H1 (cell line): Measurements from ENCODE around the gene SERINC1. TPM values are rescaled to one million over a fixed set of nuclear protein-coding genes. Genes with fewer than 3 reads are reported as not detected.

ENCODE experiments used
- CTCF ChIA-PET: fragments of 300-600 bp; sonication (Branson Sonifier 250); formaldehyde crosslinking; loops from one replicate; lab custom pipeline; 2021; ENCODE audit not compliant: partially characterized antibody; lab: Charles Lee
- POLR2A ChIA-PET: fragments of 300-600 bp; sonication (Branson Sonifier 250); formaldehyde crosslinking; loops from one replicate; lab custom pipeline; 2021; ENCODE audit warnings: inconsistent platforms; ENCODE audit not compliant: partially characterized antibody; lab: Charles Lee
- DNase-seq, 2 experiments: peaks; one replicate each; pipeline versions ENCODE4 v3.0.0 to v3.0.0-alpha.2; 2010 to 2022; ENCODE audit warnings: low spot score in 2 of 2, low read depth in 1 of 2, mixed read lengths in 1 of 2
- FAIRE-seq: peaks from 2 replicates; lab custom pipeline; 2011; peaks lifted over from hg19 to GRCh38; lab: Jason Lieb, UNC
- H2AFZ ChIP-seq: 2 replicates; pipeline ENCODE4 v1.8.1; 2012; ENCODE audit warnings: low read length, inconsistent platforms
- H2AK5ac ChIP-seq: 2 replicates; pipeline ENCODE4 v1.6.1; 2013; ENCODE audit warnings: low read depth, low read length
- H2BK120ac ChIP-seq: replicated peaks from 2 replicates; pipeline ENCODE3; 2013; ENCODE audit warnings: low read depth, low read length, inconsistent platforms
- H2BK12ac ChIP-seq: 2 replicates; pipeline ENCODE4 v1.6.1; 2013; ENCODE audit warnings: low read depth, low read length
- H2BK15ac ChIP-seq: 2 replicates; pipeline ENCODE4 v1.6.1; 2013; ENCODE audit warnings: low read length
- H2BK20ac ChIP-seq: 2 replicates; pipeline ENCODE4 v1.6.1; 2013; ENCODE audit warnings: low read length
- H2BK5ac ChIP-seq: 2 replicates; pipeline ENCODE4 v1.6.1; 2013; ENCODE audit warnings: low read depth, low read length
- H3K14ac ChIP-seq: 2 replicates; pipeline ENCODE4 v1.6.1; 2013; ENCODE audit warnings: inconsistent platforms; ENCODE audit not compliant: insufficient read length
- H3K18ac ChIP-seq: 2 replicates; pipeline ENCODE4 v1.6.1; 2013; ENCODE audit warnings: low read length; ENCODE audit errors: extremely low read depth
- H3K23ac ChIP-seq: 2 replicates; pipeline ENCODE4 v1.6.1; 2013; ENCODE audit warnings: inconsistent platforms; ENCODE audit not compliant: insufficient read length
- H3K23me2 ChIP-seq: 2 replicates; pipeline ENCODE4 v1.6.1; 2013; ENCODE audit warnings: low read depth, low read length
- H3K27ac ChIP-seq: 2 replicates; pipeline ENCODE4 v1.6.1; 2011; ENCODE audit warnings: low read depth, low read length, inconsistent platforms
- H3K27me3 ChIP-seq, 4 experiments: replicated peaks in 1 of 4; 1 replicate in 1 of 4; 2 replicates in 3 of 4; pipeline versions ENCODE4 v1.6.1 to v1.8.1; 2011 to 2013; ENCODE audit warnings: low read length in 3 of 4, mild to moderate bottlenecking in 3 of 4, inconsistent platforms in 2 of 4, mixed read lengths in 2 of 4, moderate library complexity in 1 of 4; ENCODE audit not compliant: control insufficient read depth in 3 of 4, insufficient read depth in 3 of 4; ENCODE audit errors: extremely low read depth in 1 of 4
- H3K36me3 ChIP-seq, 4 experiments: 2 replicates each; pipeline versions ENCODE4 v1.6.1 to v1.8.1; 2011 to 2013; ENCODE audit warnings: mild to moderate bottlenecking in 4 of 4, low read length in 3 of 4, moderate library complexity in 2 of 4, control low read depth in 1 of 4, inconsistent platforms in 1 of 4; ENCODE audit not compliant: insufficient read depth in 4 of 4, control insufficient read depth in 2 of 4
- H3K4ac ChIP-seq: replicated peaks from 2 replicates; pipeline ENCODE3; 2013; ENCODE audit warnings: low read length, low read depth, mixed read lengths, inconsistent platforms; ENCODE audit not compliant: insufficient read length
- H3K4me1 ChIP-seq, 4 experiments: replicated peaks in 1 of 4; 1 replicate in 1 of 4; 2 replicates in 3 of 4; pipeline versions ENCODE4 v1.6.1 to v1.8.1; 2011 to 2013; ENCODE audit warnings: low read length in 3 of 4, inconsistent platforms in 2 of 4, mixed read lengths in 1 of 4; ENCODE audit not compliant: insufficient read depth in 4 of 4, control insufficient read depth in 3 of 4
- H3K4me2 ChIP-seq, 2 experiments: 2 replicates each; pipeline versions ENCODE4 v1.6.1 to v1.8.1; 2011 to 2013; ENCODE audit warnings: low read depth in 2 of 2, low read length in 2 of 2, control low read depth in 1 of 2, inconsistent platforms in 1 of 2, mild to moderate bottlenecking in 1 of 2; ENCODE audit not compliant: insufficient read depth in 1 of 2
- H3K4me3 ChIP-seq, 4 experiments: fragments of 200-600, 300-600 bp in 1 of 4; sonication (generic), shearing (Covaris generic), sonication (Bioruptor Twin) in 1 of 4; 2 replicates each; pipeline versions ENCODE4 v1.5.1 to v1.8.1; 2011 to 2016; ENCODE audit warnings: low read length in 4 of 4, low read depth in 3 of 4, control low read depth in 2 of 4, inconsistent platforms in 2 of 4, mild to moderate bottlenecking in 2 of 4, mixed read lengths in 1 of 4, moderate library complexity in 1 of 4; ENCODE audit not compliant: insufficient read depth in 2 of 4; ENCODE audit errors: extremely low read depth in 1 of 4
- H3K56ac ChIP-seq: replicated peaks from 2 replicates; pipeline ENCODE3; 2013; ENCODE audit warnings: low read depth, mild to moderate bottlenecking, mixed read lengths, low read length, inconsistent platforms; ENCODE audit not compliant: insufficient read length
- H3K79me1 ChIP-seq: 2 replicates; pipeline ENCODE4 v1.6.1; 2013; ENCODE audit warnings: low read depth, low read length, control low read depth
- H3K79me2 ChIP-seq, 2 experiments: 2 replicates each; pipeline versions ENCODE4 v1.6.1 to v1.8.1; 2012 to 2013; ENCODE audit warnings: low read length in 2 of 2, mild to moderate bottlenecking in 2 of 2, inconsistent platforms in 1 of 2; ENCODE audit not compliant: insufficient read depth in 2 of 2, control insufficient read depth in 1 of 2
- H3K9ac ChIP-seq, 4 experiments: replicated peaks in 1 of 4; 1 replicate in 1 of 4; 2 replicates in 3 of 4; pipeline versions ENCODE4 v1.6.1 to v1.8.1; 2011 to 2013; ENCODE audit warnings: low read depth in 3 of 4, low read length in 3 of 4, control low read depth in 2 of 4, mild to moderate bottlenecking in 2 of 4, moderate library complexity in 2 of 4, inconsistent platforms in 1 of 4; ENCODE audit errors: extremely low read depth in 1 of 4
- H3K9me3 ChIP-seq, 2 experiments: 2 replicates each; pipeline versions ENCODE4 v1.6.1 to v1.8.1; 2012 to 2013; ENCODE audit warnings: mild to moderate bottlenecking in 2 of 2, moderate library complexity in 2 of 2, control low read depth in 1 of 2, inconsistent platforms in 1 of 2, low read depth in 1 of 2, low read length in 1 of 2, mixed read lengths in 1 of 2; ENCODE audit not compliant: insufficient read depth in 2 of 2
- H4K20me1 ChIP-seq, 2 experiments: replicated peaks in 1 of 2; 2 replicates each; pipeline versions ENCODE3 to v1.8.1; 2011 to 2013; ENCODE audit warnings: inconsistent platforms in 2 of 2, low read length in 2 of 2, mild to moderate bottlenecking in 1 of 2; ENCODE audit not compliant: insufficient read depth in 2 of 2, control insufficient read depth in 1 of 2
- H4K5ac ChIP-seq: 2 replicates; pipeline ENCODE4 v1.6.1; 2013; ENCODE audit warnings: low read length, low read depth, mixed read lengths, inconsistent platforms; ENCODE audit not compliant: insufficient read length
- H4K8ac ChIP-seq: 2 replicates; pipeline ENCODE4 v1.8.0; 2013; ENCODE audit warnings: mild to moderate bottlenecking, moderate library complexity, low read length, inconsistent platforms; ENCODE audit not compliant: insufficient read depth; ENCODE audit errors: extremely low read depth
- H4K91ac ChIP-seq: replicated peaks from 2 replicates; pipeline ENCODE3; 2013; ENCODE audit warnings: low read length, mixed read lengths, inconsistent platforms; ENCODE audit not compliant: insufficient read length
- BRCA1 ChIP-seq: IDR thresholded peaks from 2 replicates; pipeline ENCODE4 v1.6.1; 2012; ENCODE audit warnings: low read depth, low read length, improper control_type of control experiment
- EP300 ChIP-seq, 2 experiments: IDR thresholded peaks; 1 replicate in 1 of 2; 2 replicates in 1 of 2; pipeline ENCODE4 v1.6.1; 2011 to 2012; ENCODE audit warnings: low read depth in 2 of 2, low read length in 2 of 2, mild to moderate bottlenecking in 2 of 2, borderline replicate concordance in 1 of 2, inconsistent platforms in 1 of 2, moderate library complexity in 1 of 2
- FOSL1 ChIP-seq: IDR thresholded peaks from 2 replicates; pipeline ENCODE4 v1.6.1; 2011; ENCODE audit warnings: mild to moderate bottlenecking, low read depth, low read length, moderate library complexity; ENCODE audit not compliant: insufficient read depth
- MAFK ChIP-seq: IDR thresholded peaks from 2 replicates; pipeline ENCODE4 v1.6.1; 2012; ENCODE audit warnings: low read depth, mild to moderate bottlenecking, improper control_type of control experiment, low read length
- NANOG ChIP-seq: IDR thresholded peaks from 2 replicates; pipeline ENCODE4 v1.6.1; 2011; ENCODE audit warnings: low read length, low read depth, mild to moderate bottlenecking, inconsistent platforms; ENCODE audit not compliant: insufficient read depth, poor library complexity, severe bottlenecking
- SIN3A ChIP-seq, 2 experiments: IDR thresholded peaks in 1 of 2; conservative IDR thresholded peaks in 1 of 2; 2 replicates each; pipeline ENCODE4 v1.6.1; 2011 to 2012; ENCODE audit warnings: low read length in 2 of 2, improper control_type of control experiment in 1 of 2, low read depth in 1 of 2, mild to moderate bottlenecking in 1 of 2
- TBP ChIP-seq: IDR thresholded peaks from 2 replicates; pipeline ENCODE4 v1.6.1; 2011; ENCODE audit warnings: low read depth, low read length, improper control_type of control experiment
- YY1 ChIP-seq: IDR thresholded peaks from 2 replicates; pipeline ENCODE4 v1.6.1; 2011; ENCODE audit warnings: low read depth, mild to moderate bottlenecking, low read length
- polyA plus RNA-seq, 7 experiments: library from polyadenylated mRNA; depleted of rRNA in 3 of 7; stranded (reverse) in 5 of 7; unstranded in 2 of 7; fragments of >200 nt in 5 of 7; fragments of 200-250 nt in 2 of 7; gene quantifications; 1 replicate in 5 of 7; 2 replicates in 1 of 7; 4 replicates in 1 of 7; pipeline versions ENCODE4 v1.2.1 to v1.2.3, GENCODE V29; 2011 to 2013; ENCODE audit warnings: missing spikeins in 2 of 7, mixed read lengths in 2 of 7
- total RNA-seq: library from RNA; stranded (reverse); fragmentation: NEBNext Ultra II Directional; extraction: Animal tissue kit (Norgen Biotek cat#: 25700); gene quantifications from 2 replicates; pipeline ENCODE4 v1.2.1, GENCODE V29; 2021

SERINC1 gene
- total and polyA plus RNA-seq, 2 of the 8 experiments (the other 6 are each of a cell fraction or from before 2014, with no cell fraction given) = 15.4 to 38.6 TPM

- H4K20me1 ChIP-seq = no peaks in the 10 kb centered on the region
- no peak overlapping the region for H3K18ac ChIP-seq
- H3K36me3 ChIP-seq = peaks cover 0 to 10% (median 0%) of the 10 kb centered on the region in 4 experiments; a peak in 1 of 8 replicates
- no peak overlapping the region for H3K4ac ChIP-seq
- H2BK12ac ChIP-seq = no peak overlapping the region
- H3K79me1 ChIP-seq = no peaks in the 10 kb centered on the region
- no peaks in the 10 kb centered on the region for H3K27me3 ChIP-seq
- no peak overlapping the region for H3K56ac ChIP-seq
- no peaks in the 10 kb centered on the region for H3K9me3 ChIP-seq
- no peak overlapping the region for H3K9ac ChIP-seq
- no peak overlapping the region for H4K91ac ChIP-seq
- H4K5ac ChIP-seq = no peak overlapping the region
- no peak overlapping the region for H3K23ac ChIP-seq
- no peak for TF ChIP-seq SIN3A (conservative IDR thresholded peaks at IDR 0.05 in 1 of 2, IDR thresholded peaks at IDR 0.05 in 1 of 2; ENCODE audit: low read depth in 1 of 2, low read length in 2 of 2)
- no peak for TF ChIP-seq MAFK
- TF ChIP-seq NANOG = no peak
- TF ChIP-seq EP300 (IDR thresholded peaks at IDR 0.05; ENCODE audit: borderline replicate concordance in 1 of 2, low read depth in 2 of 2, low read length in 2 of 2) = no peak
- TF ChIP-seq BRCA1 = no peak
- no peak for TF ChIP-seq TBP
- no peak for TF ChIP-seq FOSL1
- TF ChIP-seq YY1 = no peak
- no peak overlapping the region for H4K8ac ChIP-seq
- no peaks in the 10 kb centered on the region for H3K23me2 ChIP-seq
- FAIRE-seq (no peak), DNase-seq (no peak)
- H3K4me3 ChIP-seq = no peak overlapping the region
- H2BK20ac ChIP-seq = no peak overlapping the region
- ChIA-PET POLR2A (no interaction called here), CTCF (interaction anchor here (1.8 kb wide), 1 partner anchor 119 kb away, joined by 4 read pairs; no protein-coding TSS in a partner anchor)
- H3K14ac ChIP-seq = no peak overlapping the region
- no peak overlapping the region for H2AK5ac ChIP-seq
- H3K4me1 ChIP-seq = no peaks in the 10 kb centered on the region
- H2BK120ac ChIP-seq = no peak overlapping the region
- peaks cover 0 to 49% of the 10 kb centered on the region in 2 experiments; a peak in 2 of 4 replicates for H3K79me2 ChIP-seq
- H2BK5ac ChIP-seq = no peak overlapping the region
- no peak overlapping the region for H2BK15ac ChIP-seq
- H3K27ac ChIP-seq = no peak overlapping the region
- no peak overlapping the region for H2AFZ ChIP-seq
- no peak overlapping the region for H3K4me2 ChIP-seq
These were observed 59.6 kb downstream of the SERINC1 start for GRCh38 chr6:122412001-122412400.
